Omental fat pad (tissue), 4 donors: ENCODE measurements around the gene CTXN3. TPM values are rescaled to one million over a fixed set of nuclear protein-coding genes. Genes with fewer than 3 reads are reported as not detected.

Experiments
- ATAC-seq: fragments of 150-250 bp; one replicate; pipeline ENCODE4 v1.9.1; 2016; ENCODE audit warnings: mild to moderate bottlenecking, moderate library complexity; ENCODE audit not compliant: low FRiP score
- DNase-seq: peaks from one replicate; pipeline ENCODE4 v3.0.0-alpha.2; 2019; ENCODE audit warnings: low spot score
- total RNA-seq, 4 donors: library from RNA; depleted of rRNA; stranded (reverse); fragments of >200 nt; gene quantifications; one replicate each; pipeline ENCODE4 v1.1.0, GENCODE V29; 2016
- TF ChIP-seq, protein P1 (sequence below), 3 donors: fragments of 450-650 bp; IDR thresholded peaks; one replicate each; pipeline ENCODE4 v1.5.1; 2016 to 2017; ENCODE audit warnings: antibody characterized with exemption in 3 of 3, mild to moderate bottlenecking in 3 of 3, moderate library complexity in 2 of 3

The CTXN3 gene
- total RNA-seq, 4 donors from 2014 or later = not detected

DNA sequence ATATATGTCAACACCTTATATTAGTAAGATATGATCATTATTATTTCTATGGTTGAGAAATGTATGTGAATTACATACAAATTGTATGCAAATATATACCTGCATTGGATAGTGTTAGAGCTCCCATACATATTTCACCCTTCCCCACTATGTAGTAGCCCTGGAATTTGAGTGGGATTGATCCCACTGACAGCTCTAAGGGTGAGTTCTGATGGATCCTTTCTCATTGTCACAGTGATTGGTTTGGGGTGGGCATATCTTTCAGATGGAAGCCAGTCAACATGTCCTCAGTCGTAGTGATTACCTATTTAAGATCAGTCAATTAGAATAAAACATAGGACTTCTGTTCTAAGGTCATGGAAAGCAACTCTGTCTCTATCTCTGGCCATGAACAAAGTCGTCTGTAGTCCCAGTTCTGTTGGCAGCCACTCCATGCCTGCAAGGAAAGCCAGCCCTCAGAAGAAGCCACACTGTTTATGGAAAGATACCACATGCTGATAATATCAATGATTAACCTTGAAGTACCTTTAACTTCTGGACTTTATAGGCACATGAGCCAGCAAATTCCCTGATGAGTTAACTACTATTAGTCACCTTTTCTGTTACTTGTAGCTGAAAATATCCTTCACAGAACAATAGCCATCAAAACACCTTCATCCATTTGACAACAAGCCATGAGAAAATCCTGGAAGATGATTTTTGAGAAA lies 49.2 kb downstream of the CTXN3 start:
- ATAC-seq (no peak), DNase-seq (no peak)
- TF ChIP-seq, protein P1, sequence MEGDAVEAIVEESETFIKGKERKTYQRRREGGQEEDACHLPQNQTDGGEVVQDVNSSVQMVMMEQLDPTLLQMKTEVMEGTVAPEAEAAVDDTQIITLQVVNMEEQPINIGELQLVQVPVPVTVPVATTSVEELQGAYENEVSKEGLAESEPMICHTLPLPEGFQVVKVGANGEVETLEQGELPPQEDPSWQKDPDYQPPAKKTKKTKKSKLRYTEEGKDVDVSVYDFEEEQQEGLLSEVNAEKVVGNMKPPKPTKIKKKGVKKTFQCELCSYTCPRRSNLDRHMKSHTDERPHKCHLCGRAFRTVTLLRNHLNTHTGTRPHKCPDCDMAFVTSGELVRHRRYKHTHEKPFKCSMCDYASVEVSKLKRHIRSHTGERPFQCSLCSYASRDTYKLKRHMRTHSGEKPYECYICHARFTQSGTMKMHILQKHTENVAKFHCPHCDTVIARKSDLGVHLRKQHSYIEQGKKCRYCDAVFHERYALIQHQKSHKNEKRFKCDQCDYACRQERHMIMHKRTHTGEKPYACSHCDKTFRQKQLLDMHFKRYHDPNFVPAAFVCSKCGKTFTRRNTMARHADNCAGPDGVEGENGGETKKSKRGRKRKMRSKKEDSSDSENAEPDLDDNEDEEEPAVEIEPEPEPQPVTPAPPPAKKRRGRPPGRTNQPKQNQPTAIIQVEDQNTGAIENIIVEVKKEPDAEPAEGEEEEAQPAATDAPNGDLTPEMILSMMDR (IDR thresholded peaks at IDR 0.05) = no peak

DNA sequence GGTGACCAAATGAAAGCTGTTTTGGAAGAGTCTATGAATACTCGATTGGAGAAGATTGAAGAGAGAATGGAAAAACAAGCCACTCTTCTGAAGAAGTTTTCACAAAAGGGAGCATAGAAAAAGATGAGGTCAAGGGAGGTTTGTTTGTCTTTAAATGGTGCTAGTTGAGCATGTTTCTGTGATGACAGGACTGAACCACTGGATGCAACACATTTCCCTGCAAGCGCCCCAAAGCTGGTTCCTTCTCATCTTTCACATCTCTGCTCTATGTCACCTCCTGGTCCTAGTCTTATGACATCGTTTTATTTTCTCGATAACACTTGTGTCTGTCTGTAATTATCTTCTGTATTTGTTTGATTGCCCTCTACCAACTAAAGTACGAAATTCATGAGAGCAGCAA lies 50.5 kb downstream of the CTXN3 start:
- ATAC-seq = no peak
- no peak for DNase-seq
- TF ChIP-seq, protein P1 (IDR thresholded peaks at IDR 0.05) = no peak

DNA sequence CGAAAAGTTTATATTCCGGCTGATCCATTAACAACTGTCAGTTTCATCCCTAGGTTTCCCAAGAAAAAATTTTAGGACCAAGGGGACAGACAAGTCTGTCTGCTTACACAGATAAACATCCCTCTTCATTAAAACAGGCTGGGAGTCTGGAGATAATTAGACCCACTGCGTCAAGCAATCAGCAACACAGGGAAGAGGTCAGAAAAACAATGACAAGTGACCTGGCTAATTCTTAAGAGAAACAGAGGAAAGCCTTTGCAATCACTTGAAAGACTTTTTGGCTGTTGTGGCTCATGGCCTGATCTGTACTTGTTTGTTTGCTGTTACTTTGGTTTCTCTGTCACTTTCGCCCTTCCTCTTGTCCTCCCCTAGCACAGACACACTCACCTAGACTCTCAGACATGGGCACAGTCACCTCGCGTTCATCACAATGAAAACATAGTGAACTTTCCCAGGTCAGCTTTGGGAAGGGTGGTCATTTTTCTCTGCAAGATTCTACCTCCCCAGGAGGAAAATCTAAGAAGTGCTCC lies 51.4 kb downstream of the CTXN3 start:
- ATAC-seq = no peak
- DNase-seq = no peak
- TF ChIP-seq, protein P1 (IDR thresholded peaks at IDR 0.05) = no peak

DNA sequence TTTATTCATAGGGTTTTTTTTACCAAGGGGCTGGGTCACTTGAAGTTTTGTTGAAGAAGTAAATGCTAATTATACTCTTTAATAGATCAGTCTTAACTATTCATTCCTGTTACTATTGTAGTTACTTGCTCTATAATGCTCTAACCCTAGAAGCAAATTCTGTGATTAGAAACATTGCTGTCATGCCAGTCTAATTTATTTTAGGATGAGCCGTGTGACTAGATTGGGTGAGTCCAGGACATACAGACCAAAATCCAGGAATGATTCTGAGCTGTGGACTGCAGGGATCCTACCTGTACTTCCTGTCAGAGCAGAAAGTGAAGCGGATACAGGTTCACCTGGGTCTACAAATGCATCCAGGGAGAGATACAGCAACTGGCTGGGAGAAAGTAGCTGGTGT lies 53.6 kb downstream of the CTXN3 start:
- TF ChIP-seq, protein P1 (IDR thresholded peaks at IDR 0.05) = no peak
- ATAC-seq (no peak), DNase-seq (no peak)

DNA sequence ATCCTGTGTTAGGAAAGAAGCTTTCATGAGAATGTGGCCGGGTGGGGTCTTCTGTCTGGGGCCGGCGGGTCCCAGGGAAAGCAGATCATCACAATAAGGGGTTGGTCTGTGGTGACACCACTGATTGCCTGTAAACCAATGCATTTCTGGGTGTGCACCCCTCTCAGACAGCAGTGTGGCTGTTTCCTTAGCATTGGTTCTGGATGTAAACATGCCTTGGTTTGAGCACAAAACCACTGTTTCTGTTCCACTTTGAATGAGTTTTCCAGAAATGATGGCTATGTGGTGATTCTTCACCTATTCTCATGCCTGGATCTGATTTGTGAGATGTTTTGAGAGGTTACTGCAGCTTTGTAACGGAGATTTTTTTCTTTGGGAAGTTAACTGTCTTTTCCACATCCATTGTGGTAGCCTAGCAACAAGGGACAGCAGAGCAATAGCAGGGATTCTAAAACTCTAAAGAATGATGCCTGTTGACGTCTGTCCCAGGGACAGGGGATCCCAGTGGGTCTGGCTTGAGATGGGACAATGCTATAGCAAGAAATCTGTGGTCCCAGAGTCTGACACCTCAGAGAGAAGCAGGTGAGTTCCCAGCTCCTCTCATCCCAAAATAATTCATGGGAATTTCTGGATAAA lies 54.2 kb downstream of the CTXN3 start, which contains the start of gene CCDC192:
TSS of gene CCDC192 (plus strand) at position 466 of the 636 bp plus-strand sequence. CDS start at position 521, 55 bp downstream.
- TF ChIP-seq, protein P1 (IDR thresholded peaks at IDR 0.05) = no peak
- no peak for DNase-seq
- no peak for ATAC-seq

DNA sequence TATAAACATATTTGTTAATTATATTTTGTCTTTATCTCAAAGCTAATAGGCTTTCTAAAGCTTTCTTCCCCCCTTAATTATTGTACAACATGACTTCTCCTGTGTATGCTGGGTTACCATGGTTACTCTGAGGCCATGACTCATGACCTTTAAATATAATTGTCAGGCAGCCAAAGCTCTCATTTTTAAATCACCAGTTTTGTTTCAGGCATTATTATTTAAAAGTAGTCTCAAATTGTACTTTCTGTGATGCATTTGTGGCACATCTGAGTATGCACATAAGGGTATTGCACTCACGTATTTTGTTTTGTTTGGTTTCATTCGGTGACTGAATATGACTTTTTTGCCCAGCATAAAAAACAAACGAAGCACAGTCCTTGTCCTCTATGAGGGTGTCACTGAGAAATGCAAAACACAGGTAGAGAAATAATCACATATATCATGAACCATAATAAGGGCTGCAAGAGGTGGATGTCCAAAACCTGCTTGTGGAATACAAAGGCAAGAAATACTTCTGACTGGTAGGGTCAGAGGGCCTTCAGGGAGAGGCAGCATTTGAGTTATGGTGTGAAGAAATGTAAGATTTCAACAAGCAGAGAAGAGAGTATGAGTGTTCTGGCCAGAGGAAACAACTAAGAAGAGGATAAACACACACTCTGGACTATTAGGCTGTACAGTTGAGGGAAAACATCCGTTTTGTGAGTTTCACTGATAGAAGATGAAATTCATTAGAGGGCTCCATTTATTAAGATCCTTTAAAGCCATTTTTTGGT lies 56.4 kb downstream of the CTXN3 start:
- DNase-seq (peak; percentile 25), ATAC-seq (peak; percentile 29)
- TF ChIP-seq, protein P1 (IDR thresholded peaks at IDR 0.05) = no peak
